Stimulated activated naive B cell treated with anti-CD40 and anti-IgM and Interleukin-4, amounts not matched to agents 10 μg/mL and 1 μg/mL and 100 μg/mL, for 72 hours (primary cell): Measurements from ENCODE around the gene MTURN.
A peak's percentile ranks its signal among the peaks of the same experiment; 100 is the strongest.

ENCODE experiments used
- ATAC-seq, 2 donors: fragments of 150-1000 bp; cut with Tn5 transposase; replicated peaks; 2 replicates each; pipeline ENCODE4 v1.10.0; 2021; ENCODE audit warnings: moderate library complexity in 1 of 2
- DNase-seq: peaks from one replicate; pipeline ENCODE4 v3.0.0; 2021
- H3K27ac Mint-ChIP-seq: one replicate; pipeline ENCODE4 v1.8.0; 2022; ENCODE audit warnings: mild to moderate bottlenecking, mixed read lengths
- H3K27me3 Mint-ChIP-seq, 2 donors: one replicate each; pipeline ENCODE4 v1.8.0; 2022; ENCODE audit warnings: mixed read lengths in 2 of 2
- H3K36me3 Mint-ChIP-seq, 2 donors: one replicate each; pipeline ENCODE4 v1.8.0; 2022; ENCODE audit warnings: mixed read lengths in 2 of 2, mild to moderate bottlenecking in 1 of 2
- H3K4me1 Mint-ChIP-seq, 2 donors: one replicate each; pipeline ENCODE4 v1.8.0; 2022; ENCODE audit warnings: mixed read lengths in 2 of 2, mild to moderate bottlenecking in 1 of 2
- H3K4me3 Mint-ChIP-seq, 2 donors: one replicate each; pipeline ENCODE4 v1.8.0; 2022; ENCODE audit warnings: mild to moderate bottlenecking in 2 of 2, mixed read lengths in 2 of 2, moderate library complexity in 1 of 2
- H3K9me3 Mint-ChIP-seq, 2 donors: one replicate each; pipeline ENCODE4 v1.8.0; 2022; ENCODE audit warnings: mixed read lengths in 2 of 2, mild to moderate bottlenecking in 1 of 2

MTURN gene

DNA sequence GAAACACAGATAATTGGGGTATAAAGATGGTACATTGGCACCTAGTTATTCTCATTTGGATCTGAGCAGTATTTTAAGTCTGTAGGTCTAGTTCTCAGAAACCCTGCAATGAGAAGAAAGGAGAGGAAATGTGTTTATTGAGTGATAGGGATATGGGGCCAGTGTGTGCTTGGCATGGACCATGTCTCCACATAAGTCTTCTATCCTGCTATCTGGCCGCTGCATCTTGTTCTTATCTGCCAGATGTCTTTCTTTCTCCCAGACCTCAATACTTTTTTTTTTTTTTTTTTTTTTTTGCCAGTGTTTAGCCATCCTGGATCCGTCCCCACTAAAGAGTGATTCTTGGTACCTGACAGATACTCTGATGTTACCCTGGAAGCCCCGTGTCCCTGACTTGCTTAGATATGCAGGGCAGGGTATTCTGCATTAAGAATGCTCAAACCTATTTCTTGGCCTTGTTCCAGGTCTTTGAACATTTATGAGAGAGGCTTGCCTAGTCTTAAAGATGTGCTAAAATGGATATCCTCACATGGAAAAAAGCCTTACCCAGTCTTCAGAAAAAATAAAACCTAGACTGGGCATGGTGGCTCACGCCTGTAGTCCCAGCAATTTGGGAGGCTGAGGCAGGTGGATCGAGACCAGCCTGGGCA lies 10.0 kb downstream of the MTURN start:
- H3K27me3 Mint-ChIP-seq = no peaks in the 10 kb centered on the region
- H3K27ac Mint-ChIP-seq = no peak overlapping the region
- DNase-seq (no peak), ATAC-seq (no peak)
- no peak overlapping the region for H3K4me3 Mint-ChIP-seq
- H3K4me1 Mint-ChIP-seq = peaks cover 0 to 7% of the 10 kb centered on the region in 2 donors
- no peaks in the 10 kb centered on the region for H3K36me3 Mint-ChIP-seq
- H3K9me3 Mint-ChIP-seq = no peaks in the 10 kb centered on the region

DNA sequence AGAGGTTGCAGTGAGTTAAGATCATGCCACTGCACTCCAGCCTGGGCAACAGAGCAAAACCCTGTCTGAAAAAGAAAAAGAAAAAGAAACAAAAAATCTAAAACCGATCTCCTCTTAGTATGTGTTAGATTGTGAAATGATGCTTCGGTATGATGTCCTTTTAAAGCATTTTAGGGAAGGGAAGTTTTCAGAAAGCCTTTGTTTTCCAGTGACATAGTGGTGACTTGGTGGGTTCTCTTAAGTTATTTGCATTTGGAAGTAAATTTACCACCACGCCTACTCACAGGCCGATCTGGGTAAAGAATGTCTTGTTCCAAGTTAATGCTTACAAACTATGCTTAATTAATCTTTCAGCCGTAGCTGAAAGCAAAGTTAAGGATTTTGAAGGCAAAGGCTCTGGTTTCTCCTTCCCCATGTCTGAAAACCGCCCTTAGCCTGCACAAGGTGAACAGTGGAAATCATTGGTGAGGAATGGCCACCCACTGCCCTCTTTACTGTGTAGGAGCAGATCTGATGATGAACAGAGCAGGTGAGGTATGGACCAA lies 10.7 kb downstream of the MTURN start:
- ATAC-seq = no peak
- H3K4me1 Mint-ChIP-seq = peaks cover 0 to 7% of the 10 kb centered on the region in 2 donors

DNA sequence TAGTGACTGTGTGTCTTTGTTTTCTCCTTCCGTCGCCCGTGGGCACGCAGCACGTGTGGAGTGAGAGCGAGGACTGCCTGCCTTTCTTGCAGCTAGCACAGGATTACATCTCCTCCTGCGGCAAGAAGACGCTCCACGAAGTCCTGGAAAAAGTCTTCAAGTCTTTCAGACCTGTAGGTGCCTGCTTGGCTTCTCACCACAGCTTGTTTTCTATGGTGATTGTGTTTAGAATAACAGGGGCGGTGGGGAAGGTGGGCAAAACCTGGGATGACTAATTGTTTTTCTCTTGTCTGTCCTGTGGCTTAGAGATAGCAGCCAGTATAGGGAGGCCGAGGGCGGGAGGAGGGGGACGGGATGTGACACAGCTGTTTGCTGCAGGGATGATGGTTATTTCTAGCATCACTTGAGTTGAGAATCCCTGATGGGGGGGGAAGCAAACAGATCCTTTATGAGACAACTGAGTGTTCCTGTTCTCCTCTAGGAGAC lies 11.4 kb downstream of the MTURN start:
- ATAC-seq = no peak
- DNase-seq = no peak
- peaks cover 0 to 7% of the 10 kb centered on the region in 2 donors for H3K4me1 Mint-ChIP-seq

More for the DNA sequence above, 10.7 kb downstream of the MTURN start:
- no peak for DNase-seq
- Mint-ChIP-seq H3K27ac (no peak overlapping the region), H3K36me3 (no peaks in the 10 kb centered on the region), H3K9me3 (no peaks in the 10 kb centered on the region), H3K27me3 (no peaks in the 10 kb centered on the region), H3K4me3 (no peak overlapping the region)

DNA sequence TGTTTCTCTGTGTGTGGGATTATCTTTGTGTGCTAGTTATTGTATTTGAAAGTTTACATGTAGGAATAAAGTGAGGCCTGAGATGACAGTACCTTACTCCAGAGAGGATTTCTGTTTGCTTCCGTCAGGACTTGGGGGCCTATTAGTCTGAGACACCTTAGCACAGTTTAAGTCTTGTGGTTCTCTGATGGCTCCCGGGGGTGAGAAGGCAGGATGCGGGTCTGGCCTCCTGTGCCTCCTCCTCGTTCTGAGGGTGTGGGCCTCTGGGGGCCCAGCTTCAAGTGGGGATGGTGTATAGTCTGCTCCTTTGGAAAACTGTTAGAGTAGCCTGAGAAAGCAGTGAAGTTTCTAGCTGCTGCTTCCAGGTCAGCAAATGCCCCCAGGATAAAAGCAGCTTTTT lies 12.4 kb downstream of the MTURN start:
- Mint-ChIP-seq H3K27ac (no peak overlapping the region), H3K9me3 (no peaks in the 10 kb centered on the region), H3K27me3 (no peaks in the 10 kb centered on the region), H3K36me3 (no peaks in the 10 kb centered on the region), H3K4me1 (peaks cover 0 to 7% of the 10 kb centered on the region in 2 donors), H3K4me3 (no peak overlapping the region)
- DNase-seq (no peak), ATAC-seq (no peak)

More for the DNA sequence above, 11.4 kb downstream of the MTURN start:
- no peak overlapping the region for H3K27ac Mint-ChIP-seq
- no peak overlapping the region for H3K4me3 Mint-ChIP-seq
- no peaks in the 10 kb centered on the region for H3K27me3 Mint-ChIP-seq
- no peaks in the 10 kb centered on the region for H3K36me3 Mint-ChIP-seq
- no peaks in the 10 kb centered on the region for H3K9me3 Mint-ChIP-seq

DNA sequence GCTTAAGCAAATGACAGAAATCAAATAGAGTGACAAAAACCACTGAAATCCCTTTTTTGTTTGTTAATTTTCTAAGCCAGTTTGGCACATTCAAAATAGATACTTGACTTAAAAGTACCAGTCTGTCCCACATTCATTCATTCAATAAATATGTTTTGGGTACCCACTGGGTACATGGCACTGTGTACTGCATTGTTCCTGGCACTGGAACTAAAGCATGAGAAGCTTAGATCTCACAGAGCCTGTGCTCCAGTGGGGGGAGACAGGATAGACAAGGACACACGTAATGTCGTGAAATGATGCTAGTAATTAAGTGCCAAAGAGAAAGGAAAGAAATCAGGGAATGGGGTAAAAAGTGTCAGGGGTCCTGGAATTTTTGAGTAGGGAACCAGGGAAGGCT lies 13.0 kb downstream of the MTURN start:
- DNase-seq (no peak), ATAC-seq (no peak)
- H3K4me1 Mint-ChIP-seq = peaks cover 0 to 7% of the 10 kb centered on the region in 2 donors
- H3K27me3 Mint-ChIP-seq = no peaks in the 10 kb centered on the region
- no peaks in the 10 kb centered on the region for H3K9me3 Mint-ChIP-seq
- no peak overlapping the region for H3K4me3 Mint-ChIP-seq
- H3K27ac Mint-ChIP-seq = no peak overlapping the region
- no peaks in the 10 kb centered on the region for H3K36me3 Mint-ChIP-seq

DNA sequence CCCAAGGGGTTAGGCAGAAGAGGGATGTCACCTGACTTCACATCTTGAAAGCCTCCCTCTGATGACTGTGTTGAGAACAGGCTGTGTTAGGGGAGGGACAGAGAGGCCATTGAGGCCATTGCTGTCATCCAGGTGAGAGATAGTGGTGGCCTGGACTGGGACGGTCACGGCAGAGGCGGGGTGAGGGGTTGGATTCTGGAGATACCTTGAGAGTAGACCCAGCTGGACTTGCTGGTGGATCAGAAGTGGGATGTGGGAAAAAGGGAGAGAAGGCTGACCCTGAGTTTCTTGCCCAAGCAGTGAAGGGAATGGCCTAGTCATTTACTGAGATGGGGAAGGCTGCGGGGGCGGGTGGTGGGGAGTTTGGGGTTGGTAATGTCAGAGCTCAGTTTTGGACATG lies 13.6 kb downstream of the MTURN start:
- Mint-ChIP-seq H3K4me3 (peak overlapping the region in 1 of 2 donors; percentile 73), H3K27me3 (no peaks in the 10 kb centered on the region), H3K9me3 (no peaks in the 10 kb centered on the region), H3K27ac (peak overlapping the region; percentile 72), H3K36me3 (no peaks in the 10 kb centered on the region), H3K4me1 (peaks cover 0 to 7% of the 10 kb centered on the region in 2 donors)
- ATAC-seq = no peak
- DNase-seq = no peak

DNA sequence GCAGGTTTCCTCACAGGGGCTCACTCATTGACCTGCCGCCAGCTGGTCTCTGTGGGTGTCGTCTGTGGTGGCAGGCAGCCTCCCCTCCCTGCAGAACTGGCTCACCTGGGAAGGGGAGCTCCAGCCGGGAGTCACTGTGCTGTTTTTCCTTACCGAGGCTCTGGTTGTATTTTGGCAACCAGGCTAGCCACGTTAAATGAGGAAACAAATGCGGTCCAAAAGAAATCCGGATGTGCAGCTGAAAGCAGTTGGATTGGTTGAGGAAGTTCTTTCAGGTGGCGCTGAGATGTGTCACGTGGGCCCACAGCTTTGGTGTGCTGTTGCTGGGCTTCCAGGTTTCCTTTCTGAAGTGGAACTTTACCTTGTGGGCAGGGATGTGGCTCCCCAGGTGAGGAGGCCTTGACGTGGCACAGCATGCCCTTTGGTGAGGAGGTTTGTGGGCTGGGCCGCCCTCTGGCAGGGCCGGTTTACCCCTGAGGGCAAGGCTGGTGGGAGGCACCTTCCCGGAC lies 14.2 kb downstream of the MTURN start:
- no peaks in the 10 kb centered on the region for H3K36me3 Mint-ChIP-seq
- no peaks in the 10 kb centered on the region for H3K27me3 Mint-ChIP-seq
- peak overlapping the region; percentile 73 to 74 for H3K4me3 Mint-ChIP-seq
- H3K4me1 Mint-ChIP-seq = peaks cover 0 to 7% of the 10 kb centered on the region in 2 donors
- H3K9me3 Mint-ChIP-seq = no peaks in the 10 kb centered on the region
- H3K27ac Mint-ChIP-seq = peak overlapping the region; percentile 72
- peak; percentile 12 for DNase-seq
- peak; percentile 76 to 80 for ATAC-seq

DNA sequence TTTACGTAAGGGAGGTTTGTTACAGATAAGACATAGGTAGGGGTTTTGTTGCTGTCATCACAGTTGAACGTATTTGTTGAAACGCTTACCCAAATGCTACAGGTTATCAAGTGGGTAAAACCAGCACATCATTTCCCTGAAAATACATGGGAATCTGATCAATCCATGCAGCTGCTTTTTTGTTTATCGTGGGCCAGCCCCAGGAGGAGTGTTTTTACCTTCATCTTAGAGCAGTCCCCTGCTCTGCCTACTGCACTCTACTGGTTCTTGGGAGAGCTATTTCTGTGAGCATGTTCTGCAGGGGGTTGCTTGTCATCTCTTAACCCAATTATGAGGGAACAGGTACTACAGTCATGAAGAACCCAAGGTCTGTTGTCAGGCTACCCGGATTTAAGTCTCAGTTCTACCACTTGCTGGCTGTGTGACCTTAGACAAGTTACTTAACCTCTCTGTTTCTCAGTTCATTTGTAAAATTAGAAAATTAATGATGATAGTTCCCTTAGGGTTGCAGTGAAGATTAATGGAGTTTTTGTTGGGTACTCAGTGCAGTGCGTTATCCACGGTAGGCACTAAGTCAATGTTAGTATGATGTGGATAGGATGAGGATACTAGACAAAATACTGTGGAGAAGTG lies 15.0 kb downstream of the MTURN start:
- no peak for DNase-seq
- Mint-ChIP-seq H3K27ac (no peak overlapping the region), H3K4me1 (peaks cover 0 to 7% of the 10 kb centered on the region in 2 donors), H3K4me3 (no peak overlapping the region), H3K9me3 (no peaks in the 10 kb centered on the region), H3K27me3 (no peaks in the 10 kb centered on the region), H3K36me3 (no peaks in the 10 kb centered on the region)
- no peak for ATAC-seq

DNA sequence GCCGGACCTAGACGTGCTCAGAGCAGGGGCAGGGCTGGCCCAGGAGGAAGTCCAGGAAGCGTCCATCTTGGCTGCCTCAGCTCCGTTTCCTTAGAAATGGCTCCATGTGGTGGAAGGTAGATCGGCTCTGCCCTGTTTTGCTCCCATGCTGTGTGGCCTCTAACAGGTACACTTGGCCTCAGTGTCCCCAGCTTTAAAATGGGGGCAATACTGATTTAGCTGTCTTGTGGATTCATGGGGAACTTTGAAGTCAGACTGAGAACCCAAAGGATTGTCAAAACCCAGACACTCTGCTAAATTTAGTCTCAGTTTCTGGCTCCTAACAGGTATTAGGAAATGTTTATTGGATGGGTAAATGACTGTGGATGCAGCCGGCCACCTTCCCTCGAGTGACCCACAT lies 15.9 kb downstream of the MTURN start:
- no peaks in the 10 kb centered on the region for H3K27me3 Mint-ChIP-seq
- H3K36me3 Mint-ChIP-seq = no peaks in the 10 kb centered on the region

DNA sequence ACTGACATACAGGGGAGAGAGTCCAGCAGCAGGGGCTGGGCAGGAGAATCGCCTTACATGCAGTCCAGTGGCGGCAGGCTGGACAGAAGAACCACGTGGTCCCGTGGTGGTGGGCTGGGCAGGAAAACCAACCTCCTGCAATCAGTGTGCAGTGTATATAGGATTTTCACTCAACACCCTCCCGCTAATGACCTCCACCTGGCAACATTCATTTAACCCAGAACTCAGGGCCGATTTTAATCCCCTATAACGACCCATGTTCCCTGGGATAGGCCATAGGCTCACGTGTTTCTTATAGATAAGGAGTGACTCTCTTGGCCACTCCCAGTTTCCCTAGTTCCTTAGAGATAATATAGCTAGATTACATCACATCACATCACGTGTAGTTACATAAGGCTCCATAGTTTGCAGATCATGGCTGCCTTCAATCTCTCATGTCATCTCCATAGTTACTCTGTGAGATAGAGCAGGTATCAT lies 19.4 kb downstream of the MTURN start:
- ATAC-seq (no peak), DNase-seq (no peak)
- Mint-ChIP-seq H3K27me3 (no peaks in the 10 kb centered on the region), H3K9me3 (no peaks in the 10 kb centered on the region), H3K4me3 (no peak overlapping the region), H3K27ac (no peak overlapping the region), H3K4me1 (peaks cover 4 to 12% of the 10 kb centered on the region in 2 donors), H3K36me3 (no peaks in the 10 kb centered on the region)

More for the DNA sequence above, 15.9 kb downstream of the MTURN start:
- no peaks in the 10 kb centered on the region for H3K9me3 Mint-ChIP-seq
- H3K27ac Mint-ChIP-seq = no peak overlapping the region
- ATAC-seq (no peak), DNase-seq (no peak)
- H3K4me1 Mint-ChIP-seq = peaks cover 0 to 7% of the 10 kb centered on the region in 2 donors
- H3K4me3 Mint-ChIP-seq = no peak overlapping the region

DNA sequence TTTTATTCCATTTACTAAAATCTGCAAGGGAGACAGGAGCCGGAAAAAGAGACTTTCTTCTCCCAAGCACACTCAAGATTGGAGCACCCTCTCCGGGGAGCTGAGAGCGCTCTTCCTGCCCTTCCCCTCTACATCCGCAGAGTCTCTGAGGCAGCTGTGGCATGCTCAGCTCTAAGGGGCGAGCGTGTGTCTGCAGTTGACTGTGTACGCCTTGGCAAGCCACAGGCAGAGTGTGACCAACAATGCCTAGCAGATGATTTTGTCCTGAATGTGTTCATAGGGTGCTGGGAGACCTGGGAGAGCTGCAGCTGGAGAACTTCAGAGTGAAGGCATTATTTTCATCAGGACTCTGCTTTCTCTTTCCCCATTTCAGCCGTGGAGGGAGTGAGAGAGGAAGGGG lies 20.7 kb downstream of the MTURN start:
- peaks cover 18% of the 10 kb centered on the region in 2 donors for H3K4me1 Mint-ChIP-seq
- DNase-seq (no peak), ATAC-seq (no peak)
- no peak overlapping the region for H3K27ac Mint-ChIP-seq
- H3K27me3 Mint-ChIP-seq = no peaks in the 10 kb centered on the region
- no peaks in the 10 kb centered on the region for H3K9me3 Mint-ChIP-seq
- H3K36me3 Mint-ChIP-seq = no peaks in the 10 kb centered on the region
- no peak overlapping the region for H3K4me3 Mint-ChIP-seq

DNA sequence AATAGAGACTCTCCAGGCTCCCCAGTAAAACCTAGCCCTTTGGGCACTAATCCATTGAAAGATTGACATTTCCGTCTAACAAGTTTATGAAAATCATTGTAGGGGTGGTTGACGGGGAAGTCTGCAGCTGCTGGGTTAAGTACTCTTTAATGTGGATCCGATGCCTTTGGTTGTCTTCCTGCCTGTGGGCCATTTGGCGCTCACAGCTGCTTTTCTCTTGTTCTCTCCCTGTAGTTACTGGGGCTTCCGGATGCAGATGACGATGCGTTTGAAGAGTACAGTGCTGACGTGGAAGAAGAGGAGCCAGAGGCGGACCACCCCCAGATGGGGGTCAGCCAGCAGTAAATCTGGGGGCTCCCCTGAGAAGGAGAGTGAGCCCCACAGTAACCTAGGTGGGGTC lies 22.4 kb downstream of the MTURN start:
- Mint-ChIP-seq H3K27ac (no peak overlapping the region), H3K27me3 (peaks cover 0 to 2% of the 10 kb centered on the region in 2 donors), H3K9me3 (no peaks in the 10 kb centered on the region), H3K36me3 (no peaks in the 10 kb centered on the region), H3K4me1 (peaks cover 23 to 28% of the 10 kb centered on the region in 2 donors), H3K4me3 (no peak overlapping the region)
- ATAC-seq (no peak), DNase-seq (no peak)

DNA sequence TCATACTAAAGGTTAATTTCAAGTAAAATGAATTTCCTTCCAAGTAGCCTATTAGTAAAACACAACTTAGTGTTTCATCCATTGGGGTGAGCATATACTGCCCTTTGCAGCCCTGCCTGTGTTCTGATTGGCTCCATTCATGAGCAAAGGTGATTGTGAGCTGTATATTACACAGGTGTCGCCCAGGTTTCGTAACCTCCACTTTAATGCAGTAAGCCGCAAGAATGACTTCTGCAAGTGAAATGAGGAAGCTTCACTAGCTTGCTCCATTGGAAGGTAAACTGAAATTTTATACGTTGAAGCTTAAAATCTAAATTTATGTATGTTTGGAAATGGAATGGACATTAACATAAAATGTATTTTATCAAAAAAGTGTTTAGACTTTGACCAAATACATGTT lies 24.4 kb downstream of the MTURN start:
- H3K27ac Mint-ChIP-seq = peak overlapping the region; percentile 48
- DNase-seq (no peak), ATAC-seq (peak; percentile 46 to 62)
- H3K9me3 Mint-ChIP-seq = no peaks in the 10 kb centered on the region
- peaks cover 41 to 47% of the 10 kb centered on the region in 2 donors for H3K4me1 Mint-ChIP-seq
- H3K27me3 Mint-ChIP-seq = peaks cover 0 to 5% of the 10 kb centered on the region in 2 donors
- H3K36me3 Mint-ChIP-seq = no peaks in the 10 kb centered on the region
- peak overlapping the region in 1 of 2 donors; percentile 47 for H3K4me3 Mint-ChIP-seq

DNA sequence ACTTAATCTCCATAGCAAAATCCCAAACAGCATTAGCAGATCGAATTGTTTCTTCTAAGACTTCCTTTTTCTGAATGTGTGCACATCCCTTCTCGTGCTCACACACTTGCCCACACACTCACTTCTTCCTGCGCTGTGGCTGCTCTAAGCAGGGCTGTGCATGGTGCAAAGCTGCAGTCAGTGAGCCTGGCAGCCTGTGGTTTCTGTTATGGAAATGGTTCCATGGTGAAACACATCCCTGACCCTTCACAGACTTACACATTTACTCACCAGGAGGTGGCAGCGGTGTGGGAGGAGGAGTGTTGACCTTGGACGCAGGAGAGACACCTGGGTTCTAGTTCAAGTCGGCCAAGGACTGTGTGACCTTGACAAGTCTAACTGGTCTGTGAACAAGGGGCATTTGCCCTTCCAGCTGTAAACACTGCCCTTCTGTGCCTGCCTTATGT lies 24.9 kb downstream of the MTURN start:
- H3K27ac Mint-ChIP-seq = peak overlapping the region; percentile 1
- DNase-seq (peak; percentile 33), ATAC-seq (peak; percentile 77 to 80)
- no peaks in the 10 kb centered on the region for H3K9me3 Mint-ChIP-seq
- no peaks in the 10 kb centered on the region for H3K36me3 Mint-ChIP-seq
- H3K27me3 Mint-ChIP-seq = peaks cover 0 to 5% of the 10 kb centered on the region in 2 donors
- H3K4me1 Mint-ChIP-seq = peaks cover 46 to 53% of the 10 kb centered on the region in 2 donors
- peak overlapping the region in 1 of 2 donors; percentile 47 for H3K4me3 Mint-ChIP-seq
